Measurements from ENCODE around the gene BGN. TPM values are rescaled to one million over a fixed set of nuclear protein-coding genes. Genes with fewer than 3 reads are reported as not detected.

Gene BGN
- total RNA-seq, 1 experiment from 2014 or later, result 0.37 TPM

DNA sequence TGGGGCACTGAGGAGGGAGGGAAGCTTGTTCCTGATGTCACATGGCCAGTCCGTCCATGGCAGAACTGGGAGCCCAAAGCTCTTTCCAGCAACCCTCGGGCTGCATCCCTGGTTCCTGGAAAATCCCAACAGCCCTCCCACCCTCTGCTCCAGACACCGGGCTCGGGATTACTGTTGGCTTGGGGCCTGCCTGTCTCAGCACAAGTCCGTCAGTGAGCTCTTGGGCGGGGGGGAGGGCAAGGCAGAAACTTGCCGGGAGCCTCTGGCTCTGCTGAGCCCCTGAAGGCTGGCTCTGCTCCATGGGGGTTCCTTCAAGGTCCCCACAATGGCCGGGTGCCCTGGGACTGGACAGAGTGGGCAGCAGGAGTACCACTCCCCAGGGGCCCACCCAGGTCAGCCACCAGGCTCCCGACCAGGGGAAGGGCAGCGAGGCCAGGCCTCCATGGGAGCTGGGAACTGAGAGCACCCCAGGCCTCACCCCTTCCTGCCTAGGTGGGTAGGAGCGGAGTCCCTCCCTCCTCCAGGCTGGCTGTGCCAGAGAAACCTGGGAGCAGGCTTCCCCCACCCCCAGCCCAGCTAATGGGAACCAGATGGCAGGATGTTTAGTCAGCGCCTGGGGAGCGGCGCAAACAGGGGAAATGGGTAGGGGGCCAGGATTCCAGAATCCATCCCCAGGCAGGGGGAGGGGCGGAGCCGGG, 18.0 kb upstream of the BGN start:
- H3K9me3 ChIP-seq (ENCODE audit: control insufficient read depth in 1 of 2, insufficient read depth in 1 of 2, low read depth in 1 of 2, low read length in 2 of 2), result no peaks in the 10 kb centered on the region
- H2AFZ ChIP-seq (ENCODE audit: low read depth, low read length, poor library complexity, severe bottlenecking), result no peak overlapping the region
- no peak overlapping the region for H3K27ac ChIP-seq (ENCODE audit: low read depth, low read length)
- H3K79me2 ChIP-seq (ENCODE audit: insufficient read depth, low read length), result no peaks in the 10 kb centered on the region
- H3K9me2 ChIP-seq (ENCODE audit: insufficient read depth), result no peaks in the 10 kb centered on the region
- ChIA-PET CTCF (no interaction called here), POLR2A (no interaction called here), RAD21 (ENCODE audit: low non-redundant PET in 1 of 2, low total read pairs in 2 of 2, uncharacterized antibody in 2 of 2, unreplicated experiment in 2 of 2) (no interaction called here)
- H4K20me1 ChIP-seq (ENCODE audit: insufficient read depth), result no peaks in the 10 kb centered on the region
- H3K27me3 ChIP-seq (ENCODE audit: insufficient read depth, low read length), result no peaks in the 10 kb centered on the region
- no peak overlapping the region for H3K4me2 ChIP-seq (ENCODE audit: low read length)
- no peaks in the 10 kb centered on the region for H3K36me3 ChIP-seq (ENCODE audit: control insufficient read depth in 1 of 2, insufficient read depth in 2 of 2, low read length in 2 of 2)
- DNase-seq (ENCODE audit: low read depth, low spot score) (no peak), ATAC-seq (no peak)
- no peak overlapping the region for H3K9ac ChIP-seq (ENCODE audit: low read length)
- H3K4me1 ChIP-seq (ENCODE audit: control insufficient read depth in 1 of 2, insufficient read depth in 2 of 2, low read length in 2 of 2), result peaks cover 0 to 5% of the 10 kb centered on the region in 2 experiments; a peak in 1 of 4 replicates
- no peak overlapping the region for H3K4me3 ChIP-seq (replicated peaks in 1 of 2; ENCODE audit: low read depth in 1 of 2, low read length in 2 of 2)
- intact Hi-C loops (cut with micrococcal nuclease), result no loop called here
- TF ChIP-seq SP1 (IDR thresholded peaks at IDR 0.05; ENCODE audit: low read depth), result no peak
- TF ChIP-seq CEBPB (IDR thresholded peaks at IDR 0.05; ENCODE audit: low read depth), result no peak
- no peak for TF ChIP-seq EZH2phosphoT487 (IDR thresholded peaks at IDR 0.05; ENCODE audit: borderline replicate concordance)
- no peak for TF ChIP-seq TCF7L2 (IDR thresholded peaks at IDR 0.05; ENCODE audit: borderline replicate concordance, extremely low read depth, insufficient read depth, insufficient read length)
- TF ChIP-seq YY1 (IDR thresholded peaks at IDR 0.05; ENCODE audit: extremely low read depth, insufficient replicate concordance, low read depth, low read length), result no peak
- no peak for TF ChIP-seq CBX3 (IDR thresholded peaks at IDR 0.05; ENCODE audit: low read depth)
- TF ChIP-seq RAD21 (IDR thresholded peaks at IDR 0.05; ENCODE audit: low read depth), result no peak
- TF ChIP-seq JUND (IDR thresholded peaks at IDR 0.05), result no peak
- no peak for TF ChIP-seq POLR2AphosphoS5 (IDR thresholded peaks at IDR 0.05; ENCODE audit: low read depth, low read length)
- TF ChIP-seq POLR2A (IDR thresholded peaks at IDR 0.05; ENCODE audit: borderline replicate concordance, extremely low read depth, insufficient read depth, insufficient read length), result no peak
- no peak for TF ChIP-seq ZNF274 (IDR thresholded peaks at IDR 0.05; ENCODE audit: low read depth, low read length)
- TF ChIP-seq, protein P1, sequence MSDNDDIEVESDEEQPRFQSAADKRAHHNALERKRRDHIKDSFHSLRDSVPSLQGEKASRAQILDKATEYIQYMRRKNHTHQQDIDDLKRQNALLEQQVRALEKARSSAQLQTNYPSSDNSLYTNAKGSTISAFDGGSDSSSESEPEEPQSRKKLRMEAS (IDR thresholded peaks at IDR 0.05), result no peak
- TF ChIP-seq, protein P2, sequence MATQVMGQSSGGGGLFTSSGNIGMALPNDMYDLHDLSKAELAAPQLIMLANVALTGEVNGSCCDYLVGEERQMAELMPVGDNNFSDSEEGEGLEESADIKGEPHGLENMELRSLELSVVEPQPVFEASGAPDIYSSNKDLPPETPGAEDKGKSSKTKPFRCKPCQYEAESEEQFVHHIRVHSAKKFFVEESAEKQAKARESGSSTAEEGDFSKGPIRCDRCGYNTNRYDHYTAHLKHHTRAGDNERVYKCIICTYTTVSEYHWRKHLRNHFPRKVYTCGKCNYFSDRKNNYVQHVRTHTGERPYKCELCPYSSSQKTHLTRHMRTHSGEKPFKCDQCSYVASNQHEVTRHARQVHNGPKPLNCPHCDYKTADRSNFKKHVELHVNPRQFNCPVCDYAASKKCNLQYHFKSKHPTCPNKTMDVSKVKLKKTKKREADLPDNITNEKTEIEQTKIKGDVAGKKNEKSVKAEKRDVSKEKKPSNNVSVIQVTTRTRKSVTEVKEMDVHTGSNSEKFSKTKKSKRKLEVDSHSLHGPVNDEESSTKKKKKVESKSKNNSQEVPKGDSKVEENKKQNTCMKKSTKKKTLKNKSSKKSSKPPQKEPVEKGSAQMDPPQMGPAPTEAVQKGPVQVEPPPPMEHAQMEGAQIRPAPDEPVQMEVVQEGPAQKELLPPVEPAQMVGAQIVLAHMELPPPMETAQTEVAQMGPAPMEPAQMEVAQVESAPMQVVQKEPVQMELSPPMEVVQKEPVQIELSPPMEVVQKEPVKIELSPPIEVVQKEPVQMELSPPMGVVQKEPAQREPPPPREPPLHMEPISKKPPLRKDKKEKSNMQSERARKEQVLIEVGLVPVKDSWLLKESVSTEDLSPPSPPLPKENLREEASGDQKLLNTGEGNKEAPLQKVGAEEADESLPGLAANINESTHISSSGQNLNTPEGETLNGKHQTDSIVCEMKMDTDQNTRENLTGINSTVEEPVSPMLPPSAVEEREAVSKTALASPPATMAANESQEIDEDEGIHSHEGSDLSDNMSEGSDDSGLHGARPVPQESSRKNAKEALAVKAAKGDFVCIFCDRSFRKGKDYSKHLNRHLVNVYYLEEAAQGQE (IDR thresholded peaks at IDR 0.05; ENCODE audit: low read depth), result no peak
- no peak for TF ChIP-seq EZH2 (IDR thresholded peaks at IDR 0.05)
- TF ChIP-seq FOSL1 (IDR thresholded peaks at IDR 0.05; ENCODE audit: low read depth), result no peak
- TF ChIP-seq EGR1 (IDR thresholded peaks at IDR 0.05; ENCODE audit: low read depth), result no peak
- BruUV-seq (replicated peaks), result no TSS peak

All from HCT116 (cell line).